Measurements from ENCODE around the gene HPS6. TPM values are rescaled to one million over a fixed set of nuclear protein-coding genes. Genes with fewer than 3 reads are reported as not detected.
"Not testable (repeated sequence)": the region's sequence is repeated elsewhere in the genome, so short reads cannot be mapped to it uniquely, and the experiment has no call there.

Gene HPS6
- total and polyA plus RNA-seq, 8 donors = 5.2 to 11.6 (median 7.5) TPM

DNA sequence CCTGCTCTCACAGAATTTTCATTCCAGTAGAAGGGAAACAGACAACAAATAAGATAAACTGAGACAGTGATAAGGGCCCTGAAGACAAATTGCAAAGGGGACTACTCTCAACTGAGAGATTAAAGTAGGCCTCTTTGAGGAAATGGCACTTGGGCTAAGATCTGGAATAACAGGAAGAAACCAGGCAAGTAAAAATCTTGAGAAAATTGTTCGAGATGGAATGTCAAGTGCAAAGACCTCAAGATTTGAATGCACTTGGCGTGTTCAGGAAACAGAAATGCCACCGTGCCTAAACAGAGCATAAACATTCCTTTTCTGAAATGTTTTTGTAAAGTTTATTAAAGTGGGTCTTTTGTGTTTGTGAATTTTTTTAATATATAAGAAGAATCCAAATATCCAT, 19.9 kb upstream of the HPS6 start:
- no peak for FAIRE-seq
- Histone ChIP-seq H3K36me3 (no peaks in the 10 kb centered on the region), H3K4me3 (no peak overlapping the region), H3K4me1 (no peaks in the 10 kb centered on the region), H3K27ac (no peak overlapping the region), H3K9me3 (no peaks in the 10 kb centered on the region), H3K27me3 (no peaks in the 10 kb centered on the region)
- no peak for TF ChIP-seq CTCF (IDR thresholded peaks at IDR 0.05)
- intact Hi-C loops (cut with DNase I) = no loop called here
- no peak for DNase-seq
- 80 to 82% methylated on average over 3 of the region's 3 CpGs for WGBS, 2 donors
- no peak for ATAC-seq

- Histone ChIP-seq H3K27ac (no peak overlapping the region), H3K9me3 (no peaks in the 10 kb centered on the region), H3K27me3 (no peaks in the 10 kb centered on the region), H3K4me1 (no peaks in the 10 kb centered on the region), H3K4me3 (no peak overlapping the region), H3K36me3 (no peaks in the 10 kb centered on the region)
- ATAC-seq (no peak), DNase-seq (no peak), FAIRE-seq (no peak)
- TF ChIP-seq CTCF (IDR thresholded peaks at IDR 0.05) = no peak
- intact Hi-C loops (cut with DNase I) = no loop called here
- WGBS, 2 donors = 94 to 97% methylated on average over 2 of the region's 2 CpGs
Measured at GRCh38 chr10:102046095-102046494, 19.1 kb upstream of the HPS6 start.

GRCh38 chr10:102054881-102055646, 10.1 kb upstream of the HPS6 start:
- 59 to 61% methylated on average over 34 of the region's 34 CpGs for WGBS, 2 donors
- ATAC-seq = peak in 2 of 4 donors; percentile 19 to 61
- H3K36me3 ChIP-seq; intact Hi-C loops (cut with DNase I); H3K27me3 ChIP-seq; FAIRE-seq; H3K9me3 ChIP-seq: not testable (repeated sequence)
- Histone ChIP-seq H3K4me1 (peaks cover 0 to 13% (median 7%) of the 10 kb centered on the region in 3 donors), H3K27ac (peak overlapping the region; percentile 82 to 92 (median 83)), H3K4me3 (peak overlapping the region; percentile 78 to 93 (median 84))
- peak in 1 of 6 donors; percentile 40 for DNase-seq

DNA sequence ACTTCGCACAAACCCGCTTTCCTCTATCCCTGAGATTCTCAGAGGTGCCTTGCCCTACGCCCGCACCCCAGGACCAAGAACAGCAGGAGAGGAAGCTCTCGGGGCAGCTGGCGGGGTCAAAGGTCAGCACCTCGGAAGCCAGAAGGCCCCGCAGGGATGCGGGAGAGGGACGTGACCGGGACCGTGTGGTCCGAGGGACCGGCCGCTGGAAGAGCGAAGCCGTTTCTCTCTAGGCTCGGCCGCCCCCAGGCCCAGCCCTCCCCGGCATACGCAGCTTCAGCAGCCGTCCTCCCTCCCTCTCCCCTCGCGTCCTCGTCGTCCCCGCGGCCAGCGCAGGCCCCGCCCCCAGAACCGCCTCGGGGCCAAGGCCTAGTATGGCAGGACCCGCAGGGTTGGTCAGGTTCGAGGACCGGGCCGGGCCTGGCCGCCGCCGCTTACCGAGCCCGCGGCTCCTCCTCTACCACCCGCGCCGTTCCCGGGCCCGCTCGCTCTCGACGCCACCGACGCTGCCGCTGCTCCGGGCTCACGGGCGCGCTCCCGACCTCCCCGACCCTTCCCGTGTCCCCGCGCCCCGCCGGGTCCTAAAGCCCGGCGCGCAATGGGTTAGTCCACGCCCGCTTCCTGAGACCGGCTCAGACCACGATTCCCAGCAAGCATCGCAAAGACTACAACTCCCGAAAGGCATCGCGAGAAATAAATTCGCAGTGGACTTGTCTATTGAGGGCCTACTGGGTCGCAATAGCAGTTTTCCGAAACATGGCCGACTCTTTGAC, 9.3 kb upstream of the HPS6 start, which contains the start of gene ARMH3:
TSS of gene ARMH3 (minus strand) at position 527 of the 773 bp plus-strand sequence. CDS start 16,059 bp downstream, outside the sequence.
- Histone ChIP-seq H3K27me3 (no peaks in the 10 kb centered on the region), H3K9me3 (no peaks in the 10 kb centered on the region), H3K36me3 (no peaks in the 10 kb centered on the region), H3K27ac (peak within 1 kb of the TSS; percentile 82 to 92 (median 83)), H3K4me3 (peak within 1 kb of the TSS; percentile 78 to 93 (median 84)), H3K4me1 (peaks cover 0 to 13% (median 7%) of the 10 kb centered on the region in 3 donors)
- WGBS, 2 donors = 0 to 1% methylated on average over 65 to 79 of the region's 79 CpGs
- TF ChIP-seq CTCF (IDR thresholded peaks at IDR 0.05) = no peak
- intact Hi-C loops (cut with DNase I) = no loop called here
- FAIRE-seq (peak; percentile 86), DNase-seq (peak; percentile 90 to 95 (median 94)), ATAC-seq (peak; percentile 96 to 99 (median 98))

GRCh38 chr10:102059987-102060386, 5.2 kb upstream of the HPS6 start:
- Histone ChIP-seq H3K9me3 (no peaks in the 10 kb centered on the region), H3K4me3 (no peak overlapping the region), H3K27me3 (no peaks in the 10 kb centered on the region), H3K36me3 (no peaks in the 10 kb centered on the region), H3K27ac (no peak overlapping the region), H3K4me1 (peaks cover 0 to 2% (median 2%) of the 10 kb centered on the region in 3 donors)
- ATAC-seq = no peak
- no peak for DNase-seq
- no peak for TF ChIP-seq CTCF (IDR thresholded peaks at IDR 0.05)
- no peak for FAIRE-seq
- intact Hi-C loops (cut with DNase I) = no loop called here

Measured in pancreas (tissue), 10 donors.